GM19023 (cell line): ENCODE measurements around the gene TADA2B.
A peak's percentile ranks its signal among the peaks of the same experiment; 100 is the strongest.

ENCODE experiments used
- ATAC-seq: cut with Tn5 transposase; IDR thresholded peaks from one replicate; pipeline ENCODE4 v1.9.1; 2021; ENCODE audit warnings: mild to moderate bottlenecking, moderate library complexity; ENCODE audit not compliant: unreplicated experiment

Gene TADA2B

DNA sequence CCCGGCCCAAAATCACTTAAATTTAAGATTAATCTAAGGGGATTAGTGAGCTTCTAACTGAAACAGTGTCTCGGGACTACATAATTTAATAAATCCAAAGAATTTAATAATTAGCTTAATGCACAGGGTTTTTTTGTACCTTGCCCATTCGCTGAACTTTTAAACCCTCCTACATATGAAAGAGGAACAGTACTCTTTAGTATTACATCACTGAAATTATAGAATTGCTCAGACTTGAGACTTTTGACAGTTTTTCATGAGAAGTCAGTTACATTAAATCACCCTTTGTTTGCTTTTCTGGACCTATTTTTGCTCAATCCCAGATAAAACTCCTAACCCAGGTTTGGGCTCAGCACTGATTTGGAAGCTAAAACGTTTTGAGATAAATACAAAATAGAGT lies 2.4 kb upstream of the TADA2B start:
- no peak for ATAC-seq

DNA sequence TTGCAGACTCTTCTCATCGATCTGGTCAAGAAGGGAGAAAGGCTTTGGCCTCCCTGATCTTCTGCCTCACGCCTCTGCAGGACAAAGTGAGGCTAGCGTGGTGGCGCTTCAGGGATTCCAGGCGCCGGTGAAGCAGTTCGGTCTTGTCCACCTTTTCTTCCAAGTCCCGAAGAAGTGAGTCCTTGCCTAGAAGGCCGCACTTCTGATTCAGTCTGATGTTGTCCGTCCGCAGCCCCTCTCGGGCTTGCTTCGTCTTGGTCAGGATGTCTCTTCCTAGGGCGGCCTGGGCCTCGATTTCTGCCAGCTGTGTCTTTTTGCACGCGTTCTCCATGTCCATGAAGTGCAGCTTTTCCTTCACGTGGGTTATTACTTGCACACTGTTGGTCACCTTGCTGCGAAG lies 1.9 kb upstream of the TADA2B start:
- ATAC-seq = no peak

- ATAC-seq = no peak
These were observed 1.2 kb upstream of the TADA2B start for GRCh38 chr4:7041801-7042502.

DNA sequence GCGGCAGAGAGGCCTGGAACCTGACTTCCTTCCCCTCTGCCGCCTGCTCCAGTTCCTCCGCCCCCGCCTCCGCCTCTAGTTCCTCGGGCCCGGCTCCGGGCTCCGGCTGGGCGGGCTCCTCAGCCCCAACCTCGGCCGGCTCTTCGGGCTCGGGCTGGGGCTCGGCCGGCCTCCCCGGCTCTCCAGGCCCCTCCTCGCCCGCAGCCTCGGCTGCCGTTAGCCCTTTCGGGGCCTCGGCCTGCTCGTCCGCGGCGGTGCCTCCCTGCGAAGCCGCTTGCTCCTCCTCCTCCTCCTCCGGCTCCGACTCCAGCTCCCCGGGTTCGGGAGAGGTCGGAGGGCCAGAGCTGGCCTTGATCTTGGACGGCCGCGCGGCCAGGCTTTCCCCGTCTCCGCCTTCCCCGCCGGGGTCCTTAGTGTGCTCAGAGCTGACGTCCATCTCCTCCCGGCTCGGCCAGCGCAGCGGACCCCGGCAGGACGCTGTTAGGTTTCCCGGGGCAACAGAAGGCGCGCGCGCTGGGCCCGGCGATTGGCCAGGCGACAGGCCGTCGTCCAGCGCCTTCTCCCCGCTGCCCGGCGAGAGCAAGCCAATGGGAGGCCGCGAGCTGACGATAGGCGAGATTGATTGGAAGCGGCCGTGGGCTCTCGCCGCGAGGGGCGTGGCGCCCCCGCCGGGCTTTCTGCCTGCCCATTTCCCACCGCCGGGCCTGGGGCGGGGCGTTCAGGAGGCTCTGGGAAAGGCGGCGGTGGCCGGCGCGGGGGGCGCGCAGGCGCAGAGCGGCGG lies 479 bp upstream of the TADA2B start:
- peak; percentile 86 for ATAC-seq

GRCh38 chr4:7044137-7044930 lies 1.2 kb downstream of the TADA2B start:
- no peak for ATAC-seq

- no peak for ATAC-seq
These were observed 2.4 kb downstream of the TADA2B start for GRCh38 chr4:7045553-7045952.

GRCh38 chr4:7045961-7046921 lies 3.1 kb downstream of the TADA2B start:
- no peak for ATAC-seq

GRCh38 chr4:7046971-7047370 lies 3.8 kb downstream of the TADA2B start:
- no peak for ATAC-seq

DNA sequence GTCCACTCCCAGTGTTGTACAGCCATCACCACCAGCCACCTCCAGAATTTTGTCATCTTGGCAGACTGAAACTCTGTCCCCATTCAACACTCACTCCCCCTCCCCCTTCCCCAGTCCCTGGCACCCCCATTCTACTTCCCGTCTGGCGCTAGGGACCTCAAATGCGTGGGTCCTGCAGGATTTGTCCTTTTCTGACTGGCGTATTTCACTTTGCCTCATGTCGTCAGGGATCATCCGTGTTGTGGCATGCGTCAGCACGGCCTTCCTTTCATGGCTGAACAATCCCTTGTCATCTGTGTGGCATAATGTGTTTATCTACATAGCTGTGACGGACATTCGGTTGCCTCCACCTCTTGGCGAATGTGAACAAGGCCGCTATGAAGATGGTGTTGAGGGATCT lies 5.5 kb downstream of the TADA2B start:
- no peak for ATAC-seq

DNA sequence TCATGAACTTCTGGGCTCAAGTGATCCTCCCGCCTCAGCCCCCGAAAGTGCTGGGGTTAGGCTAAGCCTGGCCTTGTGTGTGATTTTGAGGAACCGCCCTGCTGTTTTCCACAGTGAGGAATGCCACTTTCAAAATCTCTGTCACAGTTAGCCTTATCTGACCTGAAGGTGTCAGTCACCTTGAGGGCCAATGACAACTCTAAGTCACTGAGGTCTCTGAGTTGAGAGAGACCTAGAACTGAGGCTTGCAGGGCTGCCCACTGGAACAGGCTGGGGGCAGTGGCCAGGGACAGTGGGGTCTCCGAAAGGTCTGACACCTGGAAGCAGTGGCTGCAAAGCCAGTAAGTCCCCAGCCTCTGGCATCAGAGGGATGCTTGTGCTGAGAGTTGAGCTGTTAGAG lies 6.1 kb downstream of the TADA2B start:
- ATAC-seq = no peak

DNA sequence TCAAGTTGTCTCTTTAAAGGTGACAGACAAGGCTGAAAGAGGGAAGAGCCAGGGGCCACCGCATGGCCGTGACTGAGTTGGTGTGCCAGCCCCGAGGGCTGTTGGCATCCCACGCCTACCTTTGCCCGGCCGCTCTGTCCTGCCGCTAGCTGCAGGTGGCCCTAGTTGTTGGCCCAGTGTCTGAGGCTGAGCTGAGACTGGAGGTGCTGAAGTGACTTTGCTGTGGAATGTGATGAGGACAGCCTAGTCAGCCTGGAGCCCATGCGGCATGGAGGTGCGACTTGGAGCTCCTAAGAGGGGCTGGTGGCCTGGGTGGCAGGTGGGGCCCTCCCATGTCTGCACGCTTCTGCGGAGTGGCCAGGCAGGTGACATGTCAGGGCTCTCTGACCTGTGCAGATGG lies 6.6 kb downstream of the TADA2B start:
- no peak for ATAC-seq

GRCh38 chr4:7050481-7051143 lies 7.4 kb downstream of the TADA2B start:
- no peak for ATAC-seq

DNA sequence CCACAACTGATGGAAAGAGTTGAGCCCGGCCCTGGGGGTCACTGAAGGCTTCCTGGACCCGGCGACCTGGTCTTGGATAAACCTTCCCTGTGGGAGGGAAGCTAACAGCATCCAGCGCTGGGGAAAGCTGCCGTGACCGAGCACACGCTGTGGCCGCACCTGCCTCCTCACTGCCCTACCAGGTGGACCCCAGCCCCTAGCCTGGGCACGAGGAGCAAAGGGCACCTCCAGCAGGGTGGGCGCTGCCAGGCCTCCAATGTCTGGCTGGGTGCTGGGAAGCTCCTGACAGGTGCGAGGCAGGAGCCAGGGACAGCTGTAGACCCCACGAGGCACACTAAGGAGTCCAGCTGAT lies 7.9 kb downstream of the TADA2B start:
- no peak for ATAC-seq

DNA sequence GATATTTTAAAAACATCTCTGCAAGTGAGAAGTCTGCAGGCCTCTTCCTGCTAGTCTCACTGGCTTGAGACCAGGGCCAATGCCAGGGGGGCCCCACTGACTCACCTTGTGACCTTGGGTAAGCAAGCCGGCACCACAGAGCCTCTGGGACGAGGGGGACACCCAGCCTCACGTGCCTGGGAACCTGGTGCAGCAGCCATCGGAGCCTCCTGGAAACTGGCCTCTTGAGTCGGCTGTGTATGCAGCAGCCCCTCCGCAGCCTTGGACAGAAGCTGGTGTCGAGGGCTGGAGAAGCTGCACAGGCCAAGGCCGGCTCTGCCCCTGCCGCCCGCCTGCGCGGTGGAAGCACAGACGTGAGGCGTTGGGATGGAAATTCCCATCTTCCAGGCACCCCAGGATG lies 8.7 kb downstream of the TADA2B start:
- no peak for ATAC-seq

GRCh38 chr4:7052313-7052712 lies 9.1 kb downstream of the TADA2B start:
- no peak for ATAC-seq

DNA sequence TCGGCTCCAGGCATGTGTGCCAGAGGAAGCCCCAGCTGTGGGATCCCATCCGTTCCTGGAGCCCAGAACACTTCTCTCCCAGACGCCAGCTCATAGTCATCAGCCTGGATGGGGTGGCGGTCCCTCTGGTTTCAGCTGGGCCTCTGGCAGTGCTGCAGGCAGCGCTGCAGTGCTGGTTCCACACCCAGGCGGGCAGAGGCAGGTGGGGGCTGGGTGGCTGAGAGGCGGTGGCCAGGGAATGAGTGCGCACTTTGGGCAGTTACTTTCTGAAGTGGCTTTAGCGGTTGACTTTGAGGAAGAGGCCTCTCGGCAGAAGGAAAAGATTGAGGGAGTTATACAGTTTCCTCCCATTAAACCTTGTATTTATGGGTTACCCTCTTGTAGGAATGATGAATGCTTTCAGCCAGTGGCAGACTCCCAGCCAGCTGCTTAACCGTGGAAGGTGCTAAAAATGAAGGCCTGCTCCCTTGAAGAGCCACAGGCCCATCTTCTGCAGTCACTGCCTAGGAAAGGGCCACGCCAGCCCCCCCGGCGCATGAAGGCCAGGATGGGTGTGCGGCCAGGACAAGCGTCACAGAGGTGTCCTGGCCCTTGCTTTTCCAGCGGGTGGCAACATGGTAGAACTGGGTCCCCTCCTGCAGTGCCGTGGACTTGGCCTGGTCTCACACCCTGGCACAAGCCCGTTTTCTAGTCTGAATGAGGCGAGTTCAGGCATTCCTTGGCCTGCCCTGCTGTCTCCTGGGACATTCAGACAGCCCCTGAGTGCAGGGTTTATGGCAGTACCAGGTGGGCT lies 9.9 kb downstream of the TADA2B start:
- no peak for ATAC-seq

DNA sequence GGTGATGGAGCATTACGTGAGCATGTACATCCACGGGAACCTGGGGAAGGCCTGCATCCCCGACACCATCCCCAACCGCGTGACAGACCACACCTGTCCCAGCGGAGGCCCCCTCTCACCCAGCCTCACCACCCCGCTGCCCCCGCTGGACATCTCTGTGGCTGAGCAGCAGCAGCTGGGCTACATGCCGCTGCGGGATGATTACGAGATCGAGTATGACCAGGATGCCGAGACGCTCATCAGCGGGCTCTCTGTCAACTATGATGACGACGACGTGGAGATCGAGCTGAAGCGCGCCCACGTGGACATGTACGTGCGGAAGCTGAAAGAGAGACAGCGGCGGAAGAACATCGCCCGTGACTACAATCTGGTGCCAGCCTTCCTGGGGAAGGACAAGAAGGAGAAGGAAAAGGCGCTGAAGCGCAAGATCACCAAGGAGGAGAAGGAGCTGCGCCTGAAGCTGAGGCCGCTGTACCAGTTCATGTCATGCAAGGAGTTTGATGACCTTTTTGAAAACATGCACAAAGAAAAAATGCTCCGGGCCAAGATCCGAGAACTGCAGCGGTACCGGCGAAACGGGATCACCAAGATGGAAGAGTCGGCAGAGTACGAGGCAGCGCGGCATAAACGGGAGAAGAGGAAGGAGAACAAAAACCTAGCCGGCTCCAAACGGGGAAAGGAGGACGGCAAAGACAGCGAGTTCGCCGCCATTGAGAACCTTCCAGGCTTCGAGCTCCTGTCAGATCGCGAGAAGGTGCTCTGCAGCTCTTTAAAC lies 11.1 kb downstream of the TADA2B start:
- ATAC-seq = no peak

DNA sequence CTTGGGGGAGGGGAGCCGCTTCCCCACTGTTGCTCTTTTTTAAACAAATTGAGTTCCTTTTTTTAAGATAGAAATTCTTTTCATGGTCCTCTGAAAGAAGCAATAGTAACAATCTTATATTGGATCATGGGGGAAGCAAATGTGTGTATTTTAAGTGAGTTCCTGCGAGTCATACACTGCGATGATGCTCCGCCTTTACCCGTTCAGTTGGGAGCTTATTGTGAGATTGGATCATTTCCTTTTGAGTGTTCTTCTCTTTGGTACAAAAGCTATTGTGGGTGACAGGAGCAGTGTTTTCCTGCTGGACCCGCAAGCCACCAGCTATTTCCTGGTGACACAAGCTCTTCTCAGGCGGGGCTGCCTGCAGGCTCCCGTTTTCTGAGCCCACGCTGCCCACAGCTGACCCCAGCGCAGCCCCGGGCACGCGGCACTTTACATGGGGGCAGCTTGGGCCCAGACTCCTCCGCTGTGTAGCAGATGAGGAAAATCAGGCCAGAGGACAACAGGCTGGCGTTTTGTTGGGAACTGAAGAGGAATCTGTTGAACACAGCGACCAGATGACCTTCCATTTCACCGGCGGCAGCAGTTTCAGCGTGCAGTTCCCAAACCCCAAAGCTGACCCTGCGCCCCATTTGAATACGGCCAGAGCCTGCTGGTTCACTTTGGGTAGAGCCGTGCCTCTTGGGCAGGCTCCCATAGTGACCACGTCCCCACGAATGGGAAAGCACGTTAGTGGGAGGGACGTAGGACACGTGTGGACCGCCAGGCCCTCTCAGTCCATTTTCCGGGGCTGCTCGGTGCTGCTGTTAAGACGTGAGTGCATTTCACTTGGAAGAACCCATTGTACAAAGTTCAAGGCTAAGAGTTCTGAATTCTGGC lies 12.2 kb downstream of the TADA2B start:
- ATAC-seq = no peak
